H1 (cell line): ENCODE measurements around the gene CAMTA1. TPM values are rescaled to one million over a fixed set of nuclear protein-coding genes. Genes with fewer than 3 reads are reported as not detected.

Source experiments
- CTCF ChIA-PET: fragments of 300-600 bp; sonication (Branson Sonifier 250); formaldehyde crosslinking; loops from one replicate; lab custom pipeline; 2021; ENCODE audit not compliant: partially characterized antibody; lab: Charles Lee
- POLR2A ChIA-PET: fragments of 300-600 bp; sonication (Branson Sonifier 250); formaldehyde crosslinking; loops from one replicate; lab custom pipeline; 2021; ENCODE audit warnings: inconsistent platforms; ENCODE audit not compliant: partially characterized antibody; lab: Charles Lee
- DNase-seq, 2 experiments: peaks; one replicate each; pipeline versions ENCODE4 v3.0.0 to v3.0.0-alpha.2; 2010 to 2022; ENCODE audit warnings: low spot score in 2 of 2, low read depth in 1 of 2, mixed read lengths in 1 of 2
- FAIRE-seq: peaks from 2 replicates; lab custom pipeline; 2011; peaks lifted over from hg19 to GRCh38; lab: Jason Lieb, UNC
- H2AFZ ChIP-seq: 2 replicates; pipeline ENCODE4 v1.8.1; 2012; ENCODE audit warnings: low read length, inconsistent platforms
- H2AK5ac ChIP-seq: 2 replicates; pipeline ENCODE4 v1.6.1; 2013; ENCODE audit warnings: low read depth, low read length
- H2BK120ac ChIP-seq: replicated peaks from 2 replicates; pipeline ENCODE3; 2013; ENCODE audit warnings: low read depth, low read length, inconsistent platforms
- H2BK12ac ChIP-seq: 2 replicates; pipeline ENCODE4 v1.6.1; 2013; ENCODE audit warnings: low read depth, low read length
- H2BK15ac ChIP-seq: 2 replicates; pipeline ENCODE4 v1.6.1; 2013; ENCODE audit warnings: low read length
- H2BK20ac ChIP-seq: 2 replicates; pipeline ENCODE4 v1.6.1; 2013; ENCODE audit warnings: low read length
- H2BK5ac ChIP-seq: 2 replicates; pipeline ENCODE4 v1.6.1; 2013; ENCODE audit warnings: low read depth, low read length
- H3K14ac ChIP-seq: 2 replicates; pipeline ENCODE4 v1.6.1; 2013; ENCODE audit warnings: inconsistent platforms; ENCODE audit not compliant: insufficient read length
- H3K18ac ChIP-seq: 2 replicates; pipeline ENCODE4 v1.6.1; 2013; ENCODE audit warnings: low read length; ENCODE audit errors: extremely low read depth
- H3K23ac ChIP-seq: 2 replicates; pipeline ENCODE4 v1.6.1; 2013; ENCODE audit warnings: inconsistent platforms; ENCODE audit not compliant: insufficient read length
- H3K23me2 ChIP-seq: 2 replicates; pipeline ENCODE4 v1.6.1; 2013; ENCODE audit warnings: low read depth, low read length
- H3K27ac ChIP-seq: 2 replicates; pipeline ENCODE4 v1.6.1; 2011; ENCODE audit warnings: low read depth, low read length, inconsistent platforms
- H3K27me3 ChIP-seq, 4 experiments: replicated peaks in 1 of 4; 1 replicate in 1 of 4; 2 replicates in 3 of 4; pipeline versions ENCODE4 v1.6.1 to v1.8.1; 2011 to 2013; ENCODE audit warnings: low read length in 3 of 4, mild to moderate bottlenecking in 3 of 4, inconsistent platforms in 2 of 4, mixed read lengths in 2 of 4, moderate library complexity in 1 of 4; ENCODE audit not compliant: control insufficient read depth in 3 of 4, insufficient read depth in 3 of 4; ENCODE audit errors: extremely low read depth in 1 of 4
- H3K36me3 ChIP-seq, 4 experiments: 2 replicates each; pipeline versions ENCODE4 v1.6.1 to v1.8.1; 2011 to 2013; ENCODE audit warnings: mild to moderate bottlenecking in 4 of 4, low read length in 3 of 4, moderate library complexity in 2 of 4, control low read depth in 1 of 4, inconsistent platforms in 1 of 4; ENCODE audit not compliant: insufficient read depth in 4 of 4, control insufficient read depth in 2 of 4
- H3K4ac ChIP-seq: replicated peaks from 2 replicates; pipeline ENCODE3; 2013; ENCODE audit warnings: low read length, low read depth, mixed read lengths, inconsistent platforms; ENCODE audit not compliant: insufficient read length
- H3K4me1 ChIP-seq, 4 experiments: replicated peaks in 1 of 4; 1 replicate in 1 of 4; 2 replicates in 3 of 4; pipeline versions ENCODE4 v1.6.1 to v1.8.1; 2011 to 2013; ENCODE audit warnings: low read length in 3 of 4, inconsistent platforms in 2 of 4, mixed read lengths in 1 of 4; ENCODE audit not compliant: insufficient read depth in 4 of 4, control insufficient read depth in 3 of 4
- H3K4me2 ChIP-seq, 2 experiments: 2 replicates each; pipeline versions ENCODE4 v1.6.1 to v1.8.1; 2011 to 2013; ENCODE audit warnings: low read depth in 2 of 2, low read length in 2 of 2, control low read depth in 1 of 2, inconsistent platforms in 1 of 2, mild to moderate bottlenecking in 1 of 2; ENCODE audit not compliant: insufficient read depth in 1 of 2
- H3K4me3 ChIP-seq, 4 experiments: fragments of 200-600, 300-600 bp in 1 of 4; sonication (generic), shearing (Covaris generic), sonication (Bioruptor Twin) in 1 of 4; 2 replicates each; pipeline versions ENCODE4 v1.5.1 to v1.8.1; 2011 to 2016; ENCODE audit warnings: low read length in 4 of 4, low read depth in 3 of 4, control low read depth in 2 of 4, inconsistent platforms in 2 of 4, mild to moderate bottlenecking in 2 of 4, mixed read lengths in 1 of 4, moderate library complexity in 1 of 4; ENCODE audit not compliant: insufficient read depth in 2 of 4; ENCODE audit errors: extremely low read depth in 1 of 4
- H3K56ac ChIP-seq: replicated peaks from 2 replicates; pipeline ENCODE3; 2013; ENCODE audit warnings: low read depth, mild to moderate bottlenecking, mixed read lengths, low read length, inconsistent platforms; ENCODE audit not compliant: insufficient read length
- H3K79me1 ChIP-seq: 2 replicates; pipeline ENCODE4 v1.6.1; 2013; ENCODE audit warnings: low read depth, low read length, control low read depth
- H3K79me2 ChIP-seq, 2 experiments: 2 replicates each; pipeline versions ENCODE4 v1.6.1 to v1.8.1; 2012 to 2013; ENCODE audit warnings: low read length in 2 of 2, mild to moderate bottlenecking in 2 of 2, inconsistent platforms in 1 of 2; ENCODE audit not compliant: insufficient read depth in 2 of 2, control insufficient read depth in 1 of 2
- H3K9ac ChIP-seq, 4 experiments: replicated peaks in 1 of 4; 1 replicate in 1 of 4; 2 replicates in 3 of 4; pipeline versions ENCODE4 v1.6.1 to v1.8.1; 2011 to 2013; ENCODE audit warnings: low read depth in 3 of 4, low read length in 3 of 4, control low read depth in 2 of 4, mild to moderate bottlenecking in 2 of 4, moderate library complexity in 2 of 4, inconsistent platforms in 1 of 4; ENCODE audit errors: extremely low read depth in 1 of 4
- H3K9me3 ChIP-seq, 2 experiments: 2 replicates each; pipeline versions ENCODE4 v1.6.1 to v1.8.1; 2012 to 2013; ENCODE audit warnings: mild to moderate bottlenecking in 2 of 2, moderate library complexity in 2 of 2, control low read depth in 1 of 2, inconsistent platforms in 1 of 2, low read depth in 1 of 2, low read length in 1 of 2, mixed read lengths in 1 of 2; ENCODE audit not compliant: insufficient read depth in 2 of 2
- H4K20me1 ChIP-seq, 2 experiments: replicated peaks in 1 of 2; 2 replicates each; pipeline versions ENCODE3 to v1.8.1; 2011 to 2013; ENCODE audit warnings: inconsistent platforms in 2 of 2, low read length in 2 of 2, mild to moderate bottlenecking in 1 of 2; ENCODE audit not compliant: insufficient read depth in 2 of 2, control insufficient read depth in 1 of 2
- H4K5ac ChIP-seq: 2 replicates; pipeline ENCODE4 v1.6.1; 2013; ENCODE audit warnings: low read length, low read depth, mixed read lengths, inconsistent platforms; ENCODE audit not compliant: insufficient read length
- H4K8ac ChIP-seq: 2 replicates; pipeline ENCODE4 v1.8.0; 2013; ENCODE audit warnings: mild to moderate bottlenecking, moderate library complexity, low read length, inconsistent platforms; ENCODE audit not compliant: insufficient read depth; ENCODE audit errors: extremely low read depth
- H4K91ac ChIP-seq: replicated peaks from 2 replicates; pipeline ENCODE3; 2013; ENCODE audit warnings: low read length, mixed read lengths, inconsistent platforms; ENCODE audit not compliant: insufficient read length
- BRCA1 ChIP-seq: IDR thresholded peaks from 2 replicates; pipeline ENCODE4 v1.6.1; 2012; ENCODE audit warnings: low read depth, low read length, improper control_type of control experiment
- CBX5 ChIP-seq: fragments of 300-800, 300-1000 bp; sonication (generic); IDR thresholded peaks from 2 replicates; pipeline ENCODE4 v1.7.1; 2016; ENCODE audit warnings: antibody characterized with exemption, low read length, low read depth
- CHD2 ChIP-seq: IDR thresholded peaks from 2 replicates; pipeline ENCODE4 v1.6.1; 2012; ENCODE audit warnings: low read length, improper control_type of control experiment
- CTBP2 ChIP-seq: IDR thresholded peaks from 2 replicates; pipeline ENCODE4 v1.7.0; 2011; ENCODE audit warnings: borderline replicate concordance, mild to moderate bottlenecking, moderate library complexity, mixed read lengths, low read length; ENCODE audit not compliant: insufficient read depth, insufficient read length
- EP300 ChIP-seq, 2 experiments: IDR thresholded peaks; 1 replicate in 1 of 2; 2 replicates in 1 of 2; pipeline ENCODE4 v1.6.1; 2011 to 2012; ENCODE audit warnings: low read depth in 2 of 2, low read length in 2 of 2, mild to moderate bottlenecking in 2 of 2, borderline replicate concordance in 1 of 2, inconsistent platforms in 1 of 2, moderate library complexity in 1 of 2
- GTF2F1 ChIP-seq: IDR thresholded peaks from 2 replicates; pipeline ENCODE4 v1.6.1; 2012; ENCODE audit warnings: low read depth, low read length, improper control_type of control experiment, borderline replicate concordance
- JUN ChIP-seq: IDR thresholded peaks from 2 replicates; pipeline ENCODE4 v1.6.1; 2011; ENCODE audit warnings: low read depth, mild to moderate bottlenecking, improper control_type of control experiment, low read length
- KDM1A ChIP-seq: fragments of 200-600, 300-600 bp; sonication (generic); IDR thresholded peaks from 2 replicates; pipeline ENCODE4 v1.7.1; 2016; ENCODE audit warnings: mild to moderate bottlenecking, low read length, borderline replicate concordance
- NRF1 ChIP-seq: IDR thresholded peaks from 2 replicates; pipeline ENCODE4 v1.6.1; 2011; ENCODE audit warnings: mild to moderate bottlenecking, low read depth, low read length, improper control_type of control experiment
- RAD21 ChIP-seq, 2 experiments: IDR thresholded peaks in 1 of 2; conservative IDR thresholded peaks in 1 of 2; 2 replicates each; pipeline ENCODE4 v1.6.1; 2011; ENCODE audit warnings: low read depth in 2 of 2, low read length in 2 of 2, improper control_type of control experiment in 1 of 2, inconsistent platforms in 1 of 2, mild to moderate bottlenecking in 1 of 2, moderate library complexity in 1 of 2
- SIRT6 ChIP-seq: IDR thresholded peaks from one replicate; pipeline ENCODE4 v1.7.1; 2012; ENCODE audit warnings: low read length, inconsistent platforms
- SP1 ChIP-seq: IDR thresholded peaks from 2 replicates; pipeline ENCODE4 v1.6.1; 2011; ENCODE audit warnings: low read depth, low read length
- SP2 ChIP-seq: IDR thresholded peaks from 2 replicates; pipeline ENCODE4 v1.6.1; 2012; ENCODE audit warnings: mild to moderate bottlenecking, low read length, inconsistent platforms
- whole genome bisulfite sequencing, 2 experiments: shearing (Covaris generic) in 1 of 2; methylation state at CpG; one replicate each; pipeline versions ENCODE4 v1.1.6 to v1.1.7; 2013 to 2015; ENCODE audit warnings: low lambda C conversion rate in 2 of 2, mixed read lengths in 2 of 2, inconsistent platforms in 1 of 2, low coverage in 1 of 2, missing lambda C conversion rate in 1 of 2; ENCODE audit not compliant: insufficient replicate concordance in 2 of 2, insufficient coverage in 1 of 2, insufficient read length in 1 of 2; ENCODE audit errors: extremely low coverage in 1 of 2, missing lambda C conversion rate in 1 of 2; 5-methylcytosine and 5-hydroxymethylcytosine counted together
- polyA plus RNA-seq, 7 experiments: library from polyadenylated mRNA; depleted of rRNA in 3 of 7; stranded (reverse) in 5 of 7; unstranded in 2 of 7; fragments of >200 nt in 5 of 7; fragments of 200-250 nt in 2 of 7; gene quantifications; 1 replicate in 5 of 7; 2 replicates in 1 of 7; 4 replicates in 1 of 7; pipeline versions ENCODE4 v1.2.1 to v1.2.3, GENCODE V29; 2011 to 2013; ENCODE audit warnings: missing spikeins in 2 of 7, mixed read lengths in 2 of 7
- total RNA-seq: library from RNA; stranded (reverse); fragmentation: NEBNext Ultra II Directional; extraction: Animal tissue kit (Norgen Biotek cat#: 25700); gene quantifications from 2 replicates; pipeline ENCODE4 v1.2.1, GENCODE V29; 2021
- TF ChIP-seq, protein P1 (sequence below): IDR thresholded peaks from 2 replicates; pipeline ENCODE4 v1.6.1; 2012; ENCODE audit warnings: inconsistent platforms

CAMTA1 gene
- total and polyA plus RNA-seq, 2 of the 8 experiments (the other 6 are each of a cell fraction or from before 2014, with no cell fraction given) = 65.0 to 119 TPM

DNA sequence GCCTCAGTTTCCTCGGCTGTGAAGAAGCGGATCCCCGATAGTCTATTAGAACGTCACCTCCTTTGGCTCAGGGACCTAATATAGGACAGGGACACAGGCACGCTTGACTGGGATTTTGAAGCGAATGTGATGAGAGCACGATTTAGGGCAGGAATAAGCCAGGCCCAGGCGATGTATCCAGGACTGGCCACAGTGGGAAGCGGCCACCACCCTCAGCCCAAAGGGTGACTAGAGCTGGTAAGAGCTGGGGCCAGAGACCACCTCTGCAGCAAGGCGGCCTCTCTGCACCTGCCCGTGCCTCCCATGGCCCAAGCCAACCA, 885.9 kb downstream of the CAMTA1 start:
- Histone ChIP-seq H3K79me2 (no peaks in the 10 kb centered on the region), H2BK20ac (no peak overlapping the region), H3K36me3 (no peaks in the 10 kb centered on the region), H4K20me1 (no peaks in the 10 kb centered on the region), H3K23me2 (no peaks in the 10 kb centered on the region), H2BK12ac (peak overlapping the region; percentile 56; the same call in 1 of the 2 replicates), H2AK5ac (no peak overlapping the region; the same call in 1 of the 2 replicates), H3K4me1 (peaks cover 0 to 23% (median 12%) of the 10 kb centered on the region in 4 experiments; a peak in 6 of 7 replicates), H3K23ac (no peak overlapping the region), H3K56ac (no peak overlapping the region), H2BK15ac (0 out of 2 replicates have a peak overlapping the region, but pooled peaks have one; percentile 37), H4K5ac (no peak overlapping the region), H3K14ac (no peak overlapping the region), H2BK120ac (no peak overlapping the region), H3K9me3 (no peaks in the 10 kb centered on the region), H3K18ac (no peak overlapping the region), H2BK5ac (0 out of 2 replicates have a peak overlapping the region, but pooled peaks have one; percentile 3), H3K27ac (no peak overlapping the region), H4K91ac (no peak overlapping the region), H3K4me3 (no peak overlapping the region), H3K4ac (no peak overlapping the region), H4K8ac (no peak overlapping the region), H3K9ac (no peak overlapping the region), H2AFZ (no peak overlapping the region), H3K27me3 (no peaks in the 10 kb centered on the region; a peak in 1 of 7 replicates), H3K4me2 (no peak overlapping the region), H3K79me1 (no peaks in the 10 kb centered on the region)
- ChIA-PET CTCF (interaction anchor here (0.6 to 23.6 kb wide), 12 partner anchors 10 to 254 kb away, joined by 4 to 554 read pairs (median 28); no protein-coding TSS in a partner anchor), POLR2A (interaction anchor here (1.6 kb wide), 1 partner anchor 9 kb away, joined by 7 read pairs; no protein-coding TSS in a partner anchor)
- DNase-seq (no peak), FAIRE-seq (no peak)
- WGBS, 2 experiments = 96% methylated on average over 9 of the region's 11 CpGs; no CpG with 5 or more reads in 1 of the 2 experiments
- TF ChIP-seq CBX5 = no peak
- no peak for TF ChIP-seq EP300 (IDR thresholded peaks at IDR 0.05; ENCODE audit: borderline replicate concordance in 1 of 2, low read depth in 2 of 2, low read length in 2 of 2)
- no peak for TF ChIP-seq SIRT6
- TF ChIP-seq, protein P1, sequence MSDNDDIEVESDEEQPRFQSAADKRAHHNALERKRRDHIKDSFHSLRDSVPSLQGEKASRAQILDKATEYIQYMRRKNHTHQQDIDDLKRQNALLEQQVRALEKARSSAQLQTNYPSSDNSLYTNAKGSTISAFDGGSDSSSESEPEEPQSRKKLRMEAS = no peak
- no peak for TF ChIP-seq RAD21 (IDR thresholded peaks at IDR 0.05 in 1 of 2, conservative IDR thresholded peaks at IDR 0.05 in 1 of 2; ENCODE audit: low read depth in 2 of 2, low read length in 2 of 2)
- TF ChIP-seq GTF2F1 = no peak
- TF ChIP-seq CTBP2 = no peak
- TF ChIP-seq JUN = no peak
- no peak for TF ChIP-seq CHD2
- no peak for TF ChIP-seq SP1
- TF ChIP-seq NRF1 = no peak
- no peak for TF ChIP-seq BRCA1
- TF ChIP-seq KDM1A = no peak
- no peak for TF ChIP-seq SP2
